GM12878 (cell line): Measurements from ENCODE around the gene CCL25. TPM values are rescaled to one million over a fixed set of nuclear protein-coding genes. Genes with fewer than 3 reads are reported as not detected.

ENCODE experiments used
- ATAC-seq: fragments of 200-7000 bp; cut with Tn5 transposase; 3 replicates; pipeline ENCODE4 v1.9.1; 2020; ENCODE audit warnings: mild to moderate bottlenecking, moderate library complexity
- Bru-seq: library from RNA; stranded (reverse); fragments of 400-500 nt; gene quantifications from one replicate; lab custom pipeline; 2021; lab: Mats Ljungman, UMichigan
- BruChase-seq, 2 experiments: library from RNA; stranded (reverse); fragments of 400-500 nt; gene quantifications; one replicate each; lab custom pipeline; 2021; lab: Mats Ljungman, UMichigan
- BruUV-seq: library from RNA; stranded (reverse); fragments of 400-500 nt; replicated peaks from 2 replicates; lab custom pipeline; 2021; lab: Mats Ljungman, UMichigan
- CTCF ChIA-PET: fragments of 300-600 bp; sonication (Branson Sonifier 250); formaldehyde crosslinking; extraction: SDS; loops from one replicate; lab custom pipeline; 2021; ENCODE audit warnings: inconsistent platforms; lab: Yijun Ruan, JAX
- POLR2A ChIA-PET: fragments of 350-600 bp; formaldehyde crosslinking; extraction: SDS; loops from one replicate; lab custom pipeline; 2021; ENCODE audit warnings: inconsistent platforms; lab: Charles Lee
- RAD21 ChIA-PET: fragments of 300-600 bp; sonication (Branson Sonifier 250); formaldehyde crosslinking; loops from one replicate; lab custom pipeline; 2023; ENCODE audit warnings: antibody characterized with exemption; ENCODE audit not compliant: unreplicated experiment; lab: Charles Lee
- SMC1A ChIA-PET: fragments of 300-600 bp; sonication (Branson Sonifier 250); formaldehyde crosslinking; loops from one replicate; lab custom pipeline; 2023; ENCODE audit not compliant: unreplicated experiment, uncharacterized antibody; lab: Charles Lee
- DNase-seq: peaks from one replicate; pipeline ENCODE4 v3.0.0-alpha.2; 2011; ENCODE audit warnings: low read depth, low spot score
- FAIRE-seq: peaks from 3 replicates; lab custom pipeline; 2011; peaks lifted over from hg19 to GRCh38; lab: Jason Lieb, UNC
- H2AFZ ChIP-seq: 2 replicates; pipeline ENCODE4 v1.6.0; 2011; ENCODE audit warnings: low read depth, low read length, control low read depth; ENCODE audit not compliant: control insufficient read depth
- H3K27ac ChIP-seq: 2 replicates; pipeline ENCODE4 v1.5.1; 2011; ENCODE audit warnings: control low read depth; ENCODE audit not compliant: control insufficient read depth, insufficient read depth
- H3K27me3 ChIP-seq, 2 experiments: replicated peaks in 1 of 2; 2 replicates each; pipeline versions ENCODE4 v1.6.0 to v1.6.1; 2011; ENCODE audit warnings: low read length in 1 of 2; ENCODE audit not compliant: control insufficient read depth in 2 of 2, insufficient read depth in 2 of 2
- H3K36me3 ChIP-seq, 2 experiments: 2 replicates each; pipeline ENCODE4 v1.5.1; 2011; ENCODE audit warnings: low read length in 1 of 2; ENCODE audit not compliant: control insufficient read depth in 2 of 2, insufficient read depth in 2 of 2
- H3K4me1 ChIP-seq: 2 replicates; pipeline ENCODE4 v1.6.1; 2011; ENCODE audit warnings: mild to moderate bottlenecking, low read length, moderate library complexity, mixed read lengths; ENCODE audit not compliant: control insufficient read depth, insufficient read depth
- H3K4me2 ChIP-seq: 2 replicates; pipeline ENCODE4 v1.6.0; 2011; ENCODE audit warnings: control low read depth; ENCODE audit not compliant: control insufficient read depth, insufficient read depth
- H3K4me3 ChIP-seq: fragments of 200-600 bp; sonication (generic); 2 replicates; pipeline ENCODE4 v1.5.1; 2016
- H3K79me2 ChIP-seq: 2 replicates; pipeline ENCODE4 v1.6.0; 2011; ENCODE audit warnings: low read length; ENCODE audit not compliant: control insufficient read depth, insufficient read depth
- H3K9ac ChIP-seq: 2 replicates; pipeline ENCODE4 v1.8.0; 2011; ENCODE audit warnings: low read length, control low read depth, mixed read lengths; ENCODE audit not compliant: control insufficient read depth, insufficient read depth
- H3K9me3 ChIP-seq: replicated peaks from 3 replicates; pipeline ENCODE4 v1.5.1; 2011; ENCODE audit warnings: mild to moderate bottlenecking, low read length; ENCODE audit not compliant: control insufficient read depth, insufficient read depth
- H4K20me1 ChIP-seq: 2 replicates; pipeline ENCODE4 v1.6.0; 2011; ENCODE audit not compliant: control insufficient read depth, insufficient read depth
- FOXM1 ChIP-seq: IDR thresholded peaks from 2 replicates; pipeline ENCODE4 v1.6.1; 2012; ENCODE audit warnings: low read depth, mild to moderate bottlenecking, inconsistent platforms, low read length, moderate library complexity
- KLF5 ChIP-seq: fragments of 450-650 bp; IDR thresholded peaks from 2 replicates; pipeline ENCODE4 v1.6.1; 2014; ENCODE audit warnings: mild to moderate bottlenecking; ENCODE audit not compliant: partially characterized antibody
- ZNF207 ChIP-seq: fragments of 450-650 bp; IDR thresholded peaks from 2 replicates; pipeline ENCODE4 v1.6.1; 2014; ENCODE audit warnings: antibody characterized with exemption, mild to moderate bottlenecking, borderline replicate concordance
- WGBS: methylation state at CpG from one replicate; pipeline ENCODE4 v1.1.6; 2016; ENCODE audit warnings: low lambda C conversion rate; ENCODE audit not compliant: insufficient replicate concordance, insufficient coverage; ENCODE audit errors: missing lambda C conversion rate; 5-methylcytosine and 5-hydroxymethylcytosine counted together
- in situ Hi-C: fragments of 300-500 bp; cut with MboI; formaldehyde crosslinking; loops from 9 replicates; pipeline ENCODE4 v1.14.3; 2018; ENCODE audit warnings: mixed read lengths
- intact Hi-C: fragments of 100-400 bp; cut with micrococcal nuclease; formaldehyde crosslinking; loops from one replicate; pipeline ENCODE4 v1.14.2; 2022; ENCODE audit not compliant: unreplicated experiment
- long read RNA-seq, 2 experiments: library from polyadenylated mRNA; unstranded; transcript quantifications; one replicate each; pipeline ENCODE4 v2.0.0, GENCODE V29; 2019 to 2020
- polyA minus RNA-seq, 3 experiments: library from RNA; depleted of rRNA, polyadenylated mRNA; stranded (reverse); fragments of >200 nt; gene quantifications; 2 replicates each; pipeline ENCODE4 v1.2.3, GENCODE V29; 2011
- polyA plus RNA-seq, 11 experiments: library from polyadenylated mRNA; depleted of rRNA in 4 of 11; unstranded in 6 of 11; stranded (reverse) in 5 of 11; fragments of >200 nt; fragmentation: Nextera tagmentation in 4 of 11; fragmentation: Illumina TruSeq in 1 of 11; extraction: Ambion mirVana in 4 of 11; extraction: Trizol in 1 of 11; gene quantifications; 1 replicate in 1 of 11; 2 replicates in 10 of 11; pipeline versions ENCODE4 v1.2.1 to v1.2.3, GENCODE V29; 2011 to 2016; ENCODE audit warnings: inconsistent platforms in 2 of 11, missing spikeins in 2 of 11, low read depth in 1 of 11
- total RNA-seq, 4 experiments: library from RNA; depleted of rRNA in 3 of 4; stranded (reverse); fragments of >200 nt in 3 of 4; fragmentation: Illumina TruSeq in 1 of 4; extraction: Trizol in 1 of 4; gene quantifications; 2 replicates each; pipeline versions ENCODE4 v1.2.1 to v1.2.3, GENCODE V29; 2013 to 2021

Gene CCL25, protein sequence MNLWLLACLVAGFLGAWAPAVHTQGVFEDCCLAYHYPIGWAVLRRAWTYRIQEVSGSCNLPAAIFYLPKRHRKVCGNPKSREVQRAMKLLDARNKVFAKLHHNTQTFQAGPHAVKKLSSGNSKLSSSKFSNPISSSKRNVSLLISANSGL
- total RNA-seq (2013; cell fraction: nucleolus; rRNA removed): not detected in 2 replicates
- 7.1 and 9.7 TPM in 2 replicates for total RNA-seq (2014; rRNA removed)
- 6.6 and 7.3 TPM in 2 replicates for total RNA-seq (2014; rRNA removed; fragmentation: Illumina TruSeq; extraction: Trizol)
- 10.4 and 11.3 TPM in 2 replicates for total RNA-seq (2021)
- 2.6 TPM for polyA plus RNA-seq (2011; ENCODE audit: low read depth)
- polyA plus RNA-seq (2011; rRNA removed): 0.35 and 0.53 TPM in 2 replicates
- 0.72 and 0.93 TPM in 2 replicates for polyA plus RNA-seq (2011; cell fraction: cytosol; rRNA removed)
- polyA plus RNA-seq (2011; cell fraction: nucleus; rRNA removed): 0.43 and 0.53 TPM in 2 replicates
- 3.9 and 4.3 TPM in 2 replicates for polyA plus RNA-seq (2012)
- polyA plus RNA-seq (2014; fragmentation: Illumina TruSeq; extraction: Trizol): 9.3 and 11.9 TPM in 2 replicates
- polyA plus RNA-seq (2014; fragmentation: Nextera tagmentation; extraction: Ambion mirVana): 1 to 10 TPM; 3.7 to 5.0 TPM
- 12.0 and 13.2 TPM in 2 replicates for polyA plus RNA-seq (2014; rRNA removed)
- polyA plus RNA-seq (2016; fragmentation: Nextera tagmentation; extraction: Ambion mirVana): 1 to 10 TPM; 6.8 to 9.3 TPM
- polyA minus RNA-seq (2011; rRNA and poly(A)+ RNA removed): 0.37 and 0.62 TPM in 2 replicates
- not detected in 2 replicates for polyA minus RNA-seq (2011; cell fraction: cytosol; rRNA and poly(A)+ RNA removed)
- polyA minus RNA-seq (2011; cell fraction: nucleus; rRNA and poly(A)+ RNA removed): not detected in 2 replicates
- Bru-seq, nascent RNA: percentile 21 among the genes with signal in this experiment
- percentile 16 among the genes with signal in this experiment for BruChase-seq, experiment 1, labeled RNA remaining after a 6-hour chase
- BruChase-seq, experiment 2, labeled RNA remaining after a 2-hour chase: not detected
- long read RNA-seq, experiment 1: 0 reads
- long read RNA-seq, experiment 2: 0 reads

DNA sequence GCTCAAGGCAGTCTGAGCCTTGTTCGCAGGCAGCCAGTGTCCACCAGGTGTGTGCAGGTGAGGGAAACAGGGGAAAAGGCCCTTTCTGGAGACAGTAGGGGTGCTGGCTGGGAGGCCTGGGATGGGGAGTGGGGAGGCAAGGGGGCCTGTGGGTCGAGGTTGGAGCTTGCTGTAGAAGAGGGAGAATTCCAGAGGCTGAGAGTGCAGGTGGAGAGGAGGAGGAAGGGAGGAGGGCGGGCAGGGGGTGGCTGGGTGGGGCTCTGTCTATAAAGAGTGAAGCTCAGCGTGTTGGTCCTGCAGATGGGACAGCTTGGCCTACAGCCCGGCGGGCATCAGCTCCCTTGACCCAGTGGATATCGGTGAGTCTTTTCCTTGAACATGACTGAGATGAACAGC lies at the start of gene CCL25:
CCL25 (plus strand) TSS at position 297 of the 396 bp plus-strand sequence. CDS start 290 bp downstream, outside the sequence.
- in situ Hi-C loops: no loop called here
- peak within 1 kb of the TSS; percentile 67 for H3K4me2 ChIP-seq
- no peaks in the 10 kb centered on the region for H3K9me3 ChIP-seq
- no peak for TF ChIP-seq KLF5
- TF ChIP-seq FOXM1: no peak
- TF ChIP-seq ZNF207: no peak
- intact Hi-C loops: loop anchor here (5.0 kb wide), 1 partner anchor 50 kb away; no protein-coding TSS in a partner anchor
- peak within 1 kb of the TSS; percentile 67 for H3K4me3 ChIP-seq
- H3K27me3 ChIP-seq: no peaks in the 10 kb centered on the region
- FAIRE-seq: no peak
- H3K27ac ChIP-seq: peak within 1 kb of the TSS; percentile 59
- H2AFZ ChIP-seq: peak within 1 kb of the TSS; percentile 75
- no TSS peak for BruUV-seq
- CTCF ChIA-PET: no interaction called here
- no peaks in the 10 kb centered on the region for H3K79me2 ChIP-seq
- no peaks in the 10 kb centered on the region for H4K20me1 ChIP-seq
- SMC1A ChIA-PET: no interaction called here
- no peak for DNase-seq
- WGBS: 53% methylated on average over 6 of the region's 7 CpGs
- POLR2A ChIA-PET: no interaction called here
- no peaks in the 10 kb centered on the region for H3K36me3 ChIP-seq
- no peak within 1 kb of the TSS; the same call in 1 of the 2 replicates for H3K9ac ChIP-seq
- no peak for ATAC-seq
- peaks cover 17% of the 10 kb centered on the region for H3K4me1 ChIP-seq
- RAD21 ChIA-PET: no interaction called here
